Neural crest cell (in vitro differentiated cells): Measurements from ENCODE around the gene SAFB2. TPM values are rescaled to one million over a fixed set of nuclear protein-coding genes. Genes with fewer than 3 reads are reported as not detected.

Source experiments
- DNase-seq: peaks from one replicate; pipeline ENCODE4 v3.0.0; 2021; ENCODE audit warnings: low read depth, mixed read lengths, low spot score
- H3K27ac Mint-ChIP-seq: one replicate; pipeline ENCODE4 v1.8.0; 2021; ENCODE audit warnings: mild to moderate bottlenecking, mixed read lengths; ENCODE audit not compliant: unreplicated experiment
- H3K27me3 Mint-ChIP-seq: 2 replicates; pipeline ENCODE4 v1.8.0; 2021; ENCODE audit warnings: low read depth, mild to moderate bottlenecking, mixed read lengths
- H3K36me3 Mint-ChIP-seq: 2 replicates; pipeline ENCODE4 v1.8.0; 2021; ENCODE audit warnings: low read depth, mild to moderate bottlenecking, mixed read lengths
- H3K4me1 Mint-ChIP-seq: 2 replicates; pipeline ENCODE4 v1.8.0; 2021; ENCODE audit warnings: mixed read lengths
- H3K4me3 Mint-ChIP-seq: one replicate; pipeline ENCODE4 v1.8.0; 2021; ENCODE audit warnings: mild to moderate bottlenecking, mixed read lengths
- H3K9me3 Mint-ChIP-seq: 2 replicates; pipeline ENCODE4 v1.8.0; 2021; ENCODE audit warnings: mixed read lengths
- total RNA-seq: library from RNA; stranded (reverse); gene quantifications from 2 replicates; pipeline ENCODE4 v1.2.1, GENCODE V29; 2021
- TF ChIP-seq, protein P1 (sequence below): fragments of 200-600 bp; sonication (generic); conservative IDR thresholded peaks from 2 replicates; pipeline ENCODE4 v1.5.0; 2021; ENCODE audit warnings: antibody characterized with exemption, mild to moderate bottlenecking

The SAFB2 gene
- total RNA-seq, 1 donor from 2014 or later: 103 TPM

GRCh38 chr19:5590865-5591154 lies 31.8 kb downstream of the SAFB2 start:
- Mint-ChIP-seq H3K9me3 (no peaks in the 10 kb centered on the region), H3K27me3 (no peaks in the 10 kb centered on the region), H3K4me1 (peaks cover 5% of the 10 kb centered on the region), H3K36me3 (peaks cover 14% of the 10 kb centered on the region), H3K4me3 (no peak overlapping the region), H3K27ac (no peak overlapping the region)
- TF ChIP-seq, protein P1, sequence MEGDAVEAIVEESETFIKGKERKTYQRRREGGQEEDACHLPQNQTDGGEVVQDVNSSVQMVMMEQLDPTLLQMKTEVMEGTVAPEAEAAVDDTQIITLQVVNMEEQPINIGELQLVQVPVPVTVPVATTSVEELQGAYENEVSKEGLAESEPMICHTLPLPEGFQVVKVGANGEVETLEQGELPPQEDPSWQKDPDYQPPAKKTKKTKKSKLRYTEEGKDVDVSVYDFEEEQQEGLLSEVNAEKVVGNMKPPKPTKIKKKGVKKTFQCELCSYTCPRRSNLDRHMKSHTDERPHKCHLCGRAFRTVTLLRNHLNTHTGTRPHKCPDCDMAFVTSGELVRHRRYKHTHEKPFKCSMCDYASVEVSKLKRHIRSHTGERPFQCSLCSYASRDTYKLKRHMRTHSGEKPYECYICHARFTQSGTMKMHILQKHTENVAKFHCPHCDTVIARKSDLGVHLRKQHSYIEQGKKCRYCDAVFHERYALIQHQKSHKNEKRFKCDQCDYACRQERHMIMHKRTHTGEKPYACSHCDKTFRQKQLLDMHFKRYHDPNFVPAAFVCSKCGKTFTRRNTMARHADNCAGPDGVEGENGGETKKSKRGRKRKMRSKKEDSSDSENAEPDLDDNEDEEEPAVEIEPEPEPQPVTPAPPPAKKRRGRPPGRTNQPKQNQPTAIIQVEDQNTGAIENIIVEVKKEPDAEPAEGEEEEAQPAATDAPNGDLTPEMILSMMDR: no peak
- DNase-seq: no peak

DNA sequence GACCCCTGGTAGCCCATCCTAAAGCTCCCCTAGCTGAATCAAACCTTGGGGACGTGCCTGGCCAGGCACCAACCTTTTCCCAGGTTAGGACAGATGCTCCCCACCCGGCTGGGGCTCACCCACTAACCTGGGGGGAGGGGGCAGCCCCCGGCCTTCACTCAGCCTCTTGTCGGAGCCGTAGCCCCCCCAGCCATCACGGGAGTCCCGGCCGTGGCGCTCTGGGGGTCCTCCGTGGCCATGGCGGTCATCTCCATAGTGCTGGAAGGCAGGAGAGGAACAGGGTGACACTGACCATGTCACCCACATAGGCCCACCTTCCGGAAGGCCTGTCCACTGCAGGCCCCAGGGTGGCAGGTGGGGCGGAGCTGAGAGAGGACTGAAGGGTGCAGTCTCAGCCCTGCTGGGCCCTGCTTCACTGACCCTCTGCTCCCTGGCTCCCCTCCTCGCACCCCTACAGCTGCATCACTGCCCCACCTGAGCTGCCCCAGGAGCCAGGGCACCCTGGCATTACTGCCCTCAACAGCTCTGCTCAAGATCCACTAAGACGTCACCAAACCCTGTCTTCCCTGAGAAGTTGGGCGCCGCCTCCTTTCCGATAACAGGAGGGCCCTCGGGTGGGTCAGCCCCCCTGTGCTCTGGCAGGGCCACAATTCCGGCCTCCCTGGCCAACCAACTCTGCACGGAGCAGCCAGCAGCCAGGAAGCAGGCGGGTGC lies 32.3 kb downstream of the SAFB2 start:
- TF ChIP-seq, protein P1: no peak
- no peaks in the 10 kb centered on the region for H3K9me3 Mint-ChIP-seq
- peaks cover 9% of the 10 kb centered on the region for H3K4me1 Mint-ChIP-seq
- DNase-seq: no peak
- no peaks in the 10 kb centered on the region for H3K27me3 Mint-ChIP-seq
- H3K4me3 Mint-ChIP-seq: no peak overlapping the region
- H3K36me3 Mint-ChIP-seq: peaks cover 11% of the 10 kb centered on the region
- no peak overlapping the region for H3K27ac Mint-ChIP-seq

GRCh38 chr19:5588906-5589676 lies 33.5 kb downstream of the SAFB2 start:
- peaks cover 11% of the 10 kb centered on the region for H3K36me3 Mint-ChIP-seq
- no peaks in the 10 kb centered on the region for H3K9me3 Mint-ChIP-seq
- no peak for DNase-seq
- H3K4me3 Mint-ChIP-seq: no peak overlapping the region
- peaks cover 9% of the 10 kb centered on the region for H3K4me1 Mint-ChIP-seq
- H3K27me3 Mint-ChIP-seq: no peaks in the 10 kb centered on the region
- peak overlapping the region; percentile 19 for H3K27ac Mint-ChIP-seq
- TF ChIP-seq, protein P1: no peak

GRCh38 chr19:5588441-5588840 lies 34.1 kb downstream of the SAFB2 start:
- no peak overlapping the region for H3K4me3 Mint-ChIP-seq
- TF ChIP-seq, protein P1: no peak
- no peak overlapping the region for H3K27ac Mint-ChIP-seq
- H3K36me3 Mint-ChIP-seq: peaks cover 9% of the 10 kb centered on the region
- no peaks in the 10 kb centered on the region for H3K27me3 Mint-ChIP-seq
- H3K4me1 Mint-ChIP-seq: peaks cover 9% of the 10 kb centered on the region
- no peak for DNase-seq
- no peaks in the 10 kb centered on the region for H3K9me3 Mint-ChIP-seq

DNA sequence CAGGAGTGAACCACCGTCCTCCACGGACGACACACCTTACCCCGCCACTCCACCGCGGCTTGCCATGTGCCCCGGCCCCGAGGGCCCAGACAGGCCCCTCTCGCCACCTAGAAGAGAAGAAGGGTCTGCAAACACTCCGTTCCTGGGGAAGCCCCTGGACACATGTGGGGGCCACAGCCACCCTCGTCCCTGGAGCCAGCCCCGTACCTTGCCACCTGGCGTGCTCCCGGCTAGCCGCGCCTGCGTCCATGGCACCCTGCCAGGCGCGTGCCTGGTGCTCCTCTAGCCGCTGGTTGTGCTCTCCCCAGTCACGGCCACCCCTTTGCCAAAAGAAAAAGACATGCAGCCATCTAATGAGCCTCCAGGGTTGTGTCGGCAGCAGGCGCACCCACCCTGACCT lies 34.9 kb downstream of the SAFB2 start:
- H3K36me3 Mint-ChIP-seq: peaks cover 6% of the 10 kb centered on the region
- no peak overlapping the region for H3K27ac Mint-ChIP-seq
- no peaks in the 10 kb centered on the region for H3K27me3 Mint-ChIP-seq
- H3K9me3 Mint-ChIP-seq: no peaks in the 10 kb centered on the region
- peaks cover 9% of the 10 kb centered on the region for H3K4me1 Mint-ChIP-seq
- TF ChIP-seq, protein P1: no peak
- no peak overlapping the region for H3K4me3 Mint-ChIP-seq
- no peak for DNase-seq
